ENCODE results near the gene LRRC28. TPM values are rescaled to one million over a fixed set of nuclear protein-coding genes. Genes with fewer than 3 reads are reported as not detected.

Gene LRRC28
- total and polyA plus RNA-seq, 2 donors (not counting 1 experiment from before 2014, with no cell fraction given), result 13.3 to 31.8 TPM

GRCh38 chr15:99433026-99433756 lies 181.9 kb downstream of the LRRC28 start:
- Histone ChIP-seq H4K20me1 (ENCODE audit: control insufficient read depth, insufficient read depth, low read length, poor library complexity, severe bottlenecking) (no peaks in the 10 kb centered on the region), H3K27ac (ENCODE audit: low read length in 2 of 2) (peak overlapping the region; percentile 85 to 87), H3K4me1 (ENCODE audit: control insufficient read depth in 2 of 2, insufficient read depth in 2 of 2, low read length in 2 of 2) (peaks cover 49 to 62% of the 10 kb centered on the region in 2 donors), H3K9me3 (ENCODE audit: control extremely low read depth in 1 of 3, control insufficient read depth in 2 of 3, insufficient read depth in 1 of 3, low read length in 2 of 3) (peaks cover 0 to 7% (median 0%) of the 10 kb centered on the region in 3 donors), H3K4me2 (replicated peaks; ENCODE audit: low read depth, low read length, poor library complexity, severe bottlenecking) (peak overlapping the region; percentile 66), H3K36me3 (replicated peaks in 1 of 2; ENCODE audit: control extremely low read depth in 1 of 2, control insufficient read depth in 1 of 2, extremely low read depth in 1 of 2, insufficient read depth in 2 of 2, low read length in 1 of 2) (no peaks in the 10 kb centered on the region), H2AFZ (ENCODE audit: insufficient read depth, low read depth, low read length, poor library complexity, severe bottlenecking) (peak overlapping the region; percentile 69), H3K79me2 (ENCODE audit: control insufficient read depth, insufficient read depth, low read length) (peaks cover 2% of the 10 kb centered on the region), H3K9ac (ENCODE audit: low read length) (peak overlapping the region; percentile 61), H3K4me3 (ENCODE audit: control extremely low read depth in 1 of 5, extremely low read depth in 1 of 5, insufficient read depth in 1 of 5, low read depth in 2 of 5, low read length in 4 of 5) (no peak overlapping the region), H3K27me3 (replicated peaks in 1 of 4; ENCODE audit: control extremely low read depth in 1 of 4, control insufficient read depth in 3 of 4, insufficient read depth in 4 of 4, low read length in 3 of 4) (no peaks in the 10 kb centered on the region)
- no peak for TF ChIP-seq EZH2 (IDR thresholded peaks at IDR 0.05; ENCODE audit: borderline replicate concordance, insufficient read depth, low read depth, low read length, poor library complexity, severe bottlenecking)
- TF ChIP-seq CTCF (IDR thresholded peaks at IDR 0.05), result no peak
- Mint-ChIP-seq H3K4me1 (peaks cover 68% of the 10 kb centered on the region), H3K4me3 (peak overlapping the region; percentile 44), H3K27ac (peak overlapping the region; percentile 88), H3K9me3 (ENCODE audit: insufficient read depth) (no peaks in the 10 kb centered on the region), H3K27me3 (no peaks in the 10 kb centered on the region)
- DNase-seq (peak; percentile 74), ATAC-seq (ENCODE audit: low read depth) (peak; percentile 75)
- CTCF ChIA-PET, result interaction anchor here (1.1 to 2.3 kb wide), 3 partner anchors 13 to 271 kb away, joined by 3 to 9 read pairs (median 6); no protein-coding TSS in a partner anchor
- intact Hi-C loops (cut with micrococcal nuclease), result loop anchor here (10.0 kb wide), 1 partner anchor 68 kb away; no protein-coding TSS in a partner anchor
- 43% methylated on average over 14 of the region's 14 CpGs for WGBS (ENCODE audit: insufficient coverage)
- POLR2A ChIA-PET, result interaction anchor here (0.6 to 0.9 kb wide), 2 partner anchors 24 to 133 kb away, joined by 3 to 4 read pairs; partner anchors contain the start of gene MEF2A
